HG03039 (cell line): ENCODE results near the gene CARD11.

Experiments
- ATAC-seq: cut with Tn5 transposase; IDR thresholded peaks from one replicate; pipeline ENCODE4 v1.9.1; 2021; ENCODE audit warnings: mild to moderate bottlenecking, moderate library complexity; ENCODE audit not compliant: unreplicated experiment

The CARD11 gene

GRCh38 chr7:2983586-2983985 lies 60.1 kb downstream of the CARD11 start:
- no peak for ATAC-seq

- ATAC-seq: no peak
Measured at GRCh38 chr7:2982831-2983230, 60.8 kb downstream of the CARD11 start.

- ATAC-seq: no peak
Measured at GRCh38 chr7:2982401-2982800, 61.3 kb downstream of the CARD11 start.

- no peak for ATAC-seq
Measured at GRCh38 chr7:2981103-2981480, 62.6 kb downstream of the CARD11 start.

GRCh38 chr7:2980401-2981102 lies 63.1 kb downstream of the CARD11 start:
- no peak for ATAC-seq

GRCh38 chr7:2979951-2980350 lies 63.7 kb downstream of the CARD11 start:
- no peak for ATAC-seq

- ATAC-seq: no peak
Measured at GRCh38 chr7:2979201-2979631, 64.5 kb downstream of the CARD11 start.

GRCh38 chr7:2978408-2978807 lies 65.3 kb downstream of the CARD11 start:
- peak; percentile 84 for ATAC-seq

- no peak for ATAC-seq
Measured at GRCh38 chr7:2975821-2976371, 67.8 kb downstream of the CARD11 start.

GRCh38 chr7:2974093-2974819 lies 69.4 kb downstream of the CARD11 start:
- no peak for ATAC-seq

GRCh38 chr7:2972835-2973161 lies 70.9 kb downstream of the CARD11 start:
- ATAC-seq: no peak

GRCh38 chr7:2971914-2972834 lies 71.5 kb downstream of the CARD11 start:
- peak; percentile 55 for ATAC-seq

GRCh38 chr7:2970861-2971260 lies 72.8 kb downstream of the CARD11 start:
- ATAC-seq: no peak

GRCh38 chr7:2970307-2970664 lies 73.4 kb downstream of the CARD11 start:
- ATAC-seq: no peak

GRCh38 chr7:2969398-2970306 lies 74.0 kb downstream of the CARD11 start:
- no peak for ATAC-seq

- no peak for ATAC-seq
Measured at GRCh38 chr7:2968616-2969397, 74.9 kb downstream of the CARD11 start.

GRCh38 chr7:2968176-2968575 lies 75.5 kb downstream of the CARD11 start:
- no peak for ATAC-seq

- no peak for ATAC-seq
Measured at GRCh38 chr7:2967705-2968104, 76.0 kb downstream of the CARD11 start.

GRCh38 chr7:2967253-2967652 lies 76.4 kb downstream of the CARD11 start:
- ATAC-seq: no peak
